ENCODE data around the gene UTP20. TPM values are rescaled to one million over a fixed set of nuclear protein-coding genes. Genes with fewer than 3 reads are reported as not detected.
A peak's percentile ranks its signal among the peaks of the same experiment; 100 is the strongest.
"Not testable (repeated sequence)": the region's sequence is repeated elsewhere in the genome, so short reads cannot be mapped to it uniquely, and the experiment has no call there.

Gene UTP20
- total and polyA plus RNA-seq, 8 donors, result 13.1 to 19.4 (median 17.1) TPM

GRCh38 chr12:101372431-101372830 lies 92.5 kb downstream of the UTP20 start:
- Histone ChIP-seq H3K27ac (no peak overlapping the region), H3K4me3 (no peak overlapping the region)

DNA sequence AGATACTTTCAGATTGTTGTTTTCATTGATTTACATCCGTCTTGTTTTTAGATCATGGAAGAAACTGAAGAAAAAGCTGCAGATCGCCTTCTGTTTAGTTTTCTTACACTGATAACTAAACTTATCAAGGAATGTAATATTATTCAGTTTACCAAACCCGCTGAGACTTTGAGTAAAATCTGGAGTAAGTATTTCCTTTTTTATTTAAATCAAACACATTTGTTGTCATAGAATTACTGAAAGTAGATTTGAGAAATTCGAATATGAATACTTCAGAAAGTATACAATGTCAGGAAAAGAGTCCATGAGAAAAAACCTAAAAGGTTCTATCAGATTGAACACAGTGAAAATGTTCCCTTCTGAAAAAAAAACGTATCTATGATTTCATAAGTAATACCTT lies 95.7 kb downstream of the UTP20 start:
- H3K4me3 ChIP-seq, result no peak overlapping the region
- no peaks in the 10 kb centered on the region for H3K9me3 ChIP-seq
- ATAC-seq (no peak), DNase-seq (no peak)
- no peaks in the 10 kb centered on the region for H3K27me3 ChIP-seq
- H3K36me3 ChIP-seq, result peaks cover 0 to 93% of the 10 kb centered on the region in 2 donors
- H3K4me1 ChIP-seq, result no peaks in the 10 kb centered on the region
- intact Hi-C loops (cut with DNase I), result no loop called here
- no peak for TF ChIP-seq CTCF (IDR thresholded peaks at IDR 0.05)
- no peak overlapping the region for H3K27ac ChIP-seq

More at GRCh38 chr12:101372431-101372830, 92.5 kb downstream of the UTP20 start:
- intact Hi-C loops (cut with DNase I), result no loop called here
- H3K4me1 ChIP-seq, result no peaks in the 10 kb centered on the region
- no peak for TF ChIP-seq CTCF (IDR thresholded peaks at IDR 0.05)
- DNase-seq, result no peak
- H3K27me3 ChIP-seq, result no peaks in the 10 kb centered on the region
- H3K36me3 ChIP-seq, result peaks cover 0 to 96% of the 10 kb centered on the region in 2 donors
- no peak for ATAC-seq
- H3K9me3 ChIP-seq, result no peaks in the 10 kb centered on the region

- Histone ChIP-seq H3K9me3 (no peaks in the 10 kb centered on the region), H3K36me3 (peaks cover 3 to 95% of the 10 kb centered on the region in 2 donors), H3K4me3 (no peak overlapping the region), H3K27ac (no peak overlapping the region), H3K27me3 (no peaks in the 10 kb centered on the region), H3K4me1 (no peaks in the 10 kb centered on the region)
- DNase-seq (no peak), ATAC-seq (no peak)
- intact Hi-C loops (cut with DNase I), result no loop called here
- TF ChIP-seq CTCF (IDR thresholded peaks at IDR 0.05), result no peak
Observed at GRCh38 chr12:101379149-101379548, 99.2 kb downstream of the UTP20 start.

DNA sequence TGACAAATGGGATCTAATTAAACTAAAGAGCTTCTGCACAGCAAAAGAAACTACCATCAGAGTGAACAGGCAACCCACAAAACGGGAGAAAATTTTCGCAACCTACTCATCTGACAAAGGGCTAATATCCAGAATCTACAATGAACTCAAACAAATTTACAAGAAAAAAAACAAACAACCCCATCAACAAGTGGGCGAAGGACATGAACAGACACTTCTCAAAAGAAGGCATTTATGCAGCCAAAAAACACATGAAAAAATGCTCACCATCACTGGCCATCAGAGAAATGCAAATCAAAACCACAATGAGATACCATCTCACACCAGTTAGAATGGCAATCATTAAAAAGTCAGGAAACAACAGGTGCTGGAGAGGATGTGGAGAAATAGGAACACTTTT lies 111.3 kb downstream of the UTP20 start:
- peaks cover 0 to 65% of the 10 kb centered on the region in 2 donors for H3K36me3 ChIP-seq
- ATAC-seq; H3K4me3 ChIP-seq; DNase-seq; H3K27ac ChIP-seq; H3K4me1 ChIP-seq; H3K27me3 ChIP-seq; H3K9me3 ChIP-seq; intact Hi-C loops (cut with DNase I): not testable (repeated sequence)

GRCh38 chr12:101407049-101407435 lies 127.1 kb downstream of the UTP20 start:
- DNase-seq (no peak), ATAC-seq (peak; percentile 31)
- peaks cover 0 to 13% of the 10 kb centered on the region in 2 donors for H3K36me3 ChIP-seq
- intact Hi-C loops (cut with DNase I), result no loop called here
- TF ChIP-seq CTCF (IDR thresholded peaks at IDR 0.05), result no peak
- H3K4me1 ChIP-seq, result peaks cover 7 to 31% of the 10 kb centered on the region in 2 donors
- H3K27ac ChIP-seq, result peak overlapping the region; percentile 93 to 94
- H3K27me3 ChIP-seq, result no peaks in the 10 kb centered on the region
- H3K4me3 ChIP-seq, result peak overlapping the region; percentile 66 to 68
- H3K9me3 ChIP-seq, result no peaks in the 10 kb centered on the region
